ENCODE results near the gene C1QTNF9. TPM values are rescaled to one million over a fixed set of nuclear protein-coding genes. Genes with fewer than 3 reads are reported as not detected.
A peak's percentile ranks its signal among the peaks of the same experiment; 100 is the strongest.
"Not testable (repeated sequence)": the region's sequence is repeated elsewhere in the genome, so short reads cannot be mapped to it uniquely, and the experiment has no call there.

C1QTNF9 gene
- total RNA-seq, 1 donor from 2014 or later: 0.18 TPM

DNA sequence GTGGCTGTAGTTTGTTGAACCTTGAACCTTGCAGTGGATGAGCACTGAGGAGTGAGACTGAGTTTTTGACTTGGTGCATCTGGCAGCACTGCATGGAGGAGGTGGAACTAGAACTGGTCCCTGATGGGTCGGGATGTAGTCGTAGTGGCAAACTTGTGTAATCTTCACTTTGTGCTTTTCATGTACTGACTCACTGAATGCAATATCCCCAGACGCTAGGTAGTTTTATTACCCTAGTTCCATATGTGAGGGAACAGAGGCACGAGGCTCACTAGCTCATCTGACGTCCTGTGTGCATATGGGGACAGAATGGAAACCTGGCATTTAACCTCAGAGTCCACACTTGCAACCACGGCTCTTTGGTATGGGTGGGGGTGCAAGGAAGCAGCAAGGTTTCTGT lies 10.3 kb downstream of the C1QTNF9 start:
- not testable (repeated sequence) for ATAC-seq; DNase-seq (ENCODE audit: low spot score)

DNA sequence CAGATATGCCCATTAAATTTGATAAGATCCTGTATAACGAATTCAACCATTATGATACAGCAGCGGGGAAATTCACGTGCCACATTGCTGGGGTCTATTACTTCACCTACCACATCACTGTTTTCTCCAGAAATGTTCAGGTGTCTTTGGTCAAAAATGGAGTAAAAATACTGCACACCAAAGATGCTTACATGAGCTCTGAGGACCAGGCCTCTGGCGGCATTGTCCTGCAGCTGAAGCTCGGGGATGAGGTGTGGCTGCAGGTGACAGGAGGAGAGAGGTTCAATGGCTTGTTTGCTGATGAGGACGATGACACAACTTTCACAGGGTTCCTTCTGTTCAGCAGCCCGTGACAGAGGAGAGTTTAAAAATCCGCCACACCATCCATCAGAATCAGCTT lies 12.0 kb downstream of the C1QTNF9 start:
- not testable (repeated sequence) for DNase-seq (ENCODE audit: low spot score); ATAC-seq

DNA sequence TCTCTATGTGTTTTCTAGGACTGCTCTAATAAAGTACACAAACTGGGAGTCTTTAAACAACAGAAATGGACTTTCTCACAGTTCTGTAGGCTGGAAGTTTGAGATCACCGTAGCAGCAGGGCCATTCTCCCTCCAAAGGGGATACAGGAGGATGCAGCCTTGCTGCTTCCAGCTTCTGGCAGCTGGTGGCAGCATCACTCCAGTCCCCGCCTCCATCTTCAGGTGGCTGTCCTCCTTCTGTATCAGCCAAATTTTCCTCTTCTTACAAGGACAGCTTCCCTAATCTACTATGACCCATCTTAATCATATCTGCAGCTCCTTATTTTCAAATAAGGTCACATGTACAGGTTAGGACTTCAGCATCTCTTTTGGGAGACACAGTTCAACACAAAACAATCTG lies 13.1 kb downstream of the C1QTNF9 start:
- not testable (repeated sequence) for DNase-seq (ENCODE audit: low spot score)
- peak; percentile 74 for ATAC-seq

DNA sequence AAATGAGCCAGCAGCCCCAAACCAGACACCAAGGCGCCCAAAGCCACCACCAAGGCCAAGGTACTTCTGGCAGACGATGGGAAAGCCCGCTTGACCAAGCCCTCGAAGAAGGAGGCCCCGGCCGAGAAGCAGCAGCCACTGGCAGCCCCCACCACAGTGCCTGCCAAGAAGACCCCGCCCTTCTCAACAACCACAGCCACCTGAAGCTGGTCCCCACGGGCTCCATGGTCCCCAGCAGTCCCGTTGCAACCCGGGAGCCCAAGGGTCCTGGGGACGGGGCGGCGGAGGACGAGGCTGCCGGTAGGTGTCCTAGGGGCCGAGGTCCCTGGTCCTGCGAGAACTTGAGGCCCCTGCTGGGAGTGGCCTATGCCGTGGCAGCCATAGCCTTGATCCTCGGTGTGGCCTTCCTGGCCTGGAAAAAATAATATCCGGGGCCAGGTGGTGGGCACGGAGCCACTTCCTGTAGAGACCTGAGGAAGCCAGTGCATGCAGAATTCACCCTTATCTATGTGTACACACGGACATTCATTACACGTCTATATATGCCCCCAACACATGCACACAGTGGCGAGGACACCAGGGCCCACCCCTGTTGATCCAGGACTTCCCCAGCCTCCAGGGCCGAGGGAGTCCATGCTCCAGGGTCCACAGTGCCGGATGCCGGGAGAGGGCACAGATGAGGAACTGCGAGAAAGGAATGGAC lies 13.8 kb downstream of the C1QTNF9 start:
- no peak for DNase-seq (ENCODE audit: low spot score)

DNA sequence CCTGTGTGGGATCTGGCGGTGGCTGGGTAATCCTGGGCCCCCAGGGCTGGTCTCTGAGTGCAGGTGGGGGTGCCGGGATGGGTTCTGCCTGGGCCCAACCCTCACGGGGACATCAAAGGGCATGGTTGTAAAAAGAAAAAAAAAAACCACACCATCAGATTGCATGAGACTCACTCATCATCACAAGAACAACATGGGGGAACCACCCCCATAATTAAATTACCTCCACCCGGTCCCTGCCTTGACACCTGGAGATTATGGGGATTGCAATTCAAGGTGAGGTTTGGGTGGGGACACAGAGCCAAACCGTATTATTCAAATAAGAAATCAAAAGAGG lies 14.3 kb downstream of the C1QTNF9 start:
- ATAC-seq (no peak), DNase-seq (ENCODE audit: low spot score) (no peak)

More for the DNA sequence above, 13.8 kb downstream of the C1QTNF9 start:
- no peak for ATAC-seq

DNA sequence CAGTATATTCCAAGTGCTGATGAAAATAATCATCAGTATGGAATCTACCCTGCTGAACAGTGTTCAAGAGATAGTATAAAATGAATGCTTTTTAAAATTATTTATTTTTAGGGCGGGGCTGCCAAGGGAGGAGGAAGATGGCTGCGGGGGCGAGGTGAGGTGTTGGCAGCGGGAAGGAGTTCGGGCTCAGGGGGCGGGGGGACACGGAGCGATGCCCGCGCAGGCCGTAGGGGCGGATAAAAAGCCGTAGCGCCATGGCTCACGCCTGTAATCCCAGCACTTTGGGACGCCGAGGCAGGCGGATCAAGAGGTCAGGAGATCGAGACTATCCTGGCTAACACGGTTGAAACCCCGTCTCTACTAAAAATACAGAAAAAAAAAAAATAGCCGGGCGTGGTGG lies 18.2 kb downstream of the C1QTNF9 start:
- ATAC-seq; DNase-seq (ENCODE audit: low spot score): not testable (repeated sequence)

DNA sequence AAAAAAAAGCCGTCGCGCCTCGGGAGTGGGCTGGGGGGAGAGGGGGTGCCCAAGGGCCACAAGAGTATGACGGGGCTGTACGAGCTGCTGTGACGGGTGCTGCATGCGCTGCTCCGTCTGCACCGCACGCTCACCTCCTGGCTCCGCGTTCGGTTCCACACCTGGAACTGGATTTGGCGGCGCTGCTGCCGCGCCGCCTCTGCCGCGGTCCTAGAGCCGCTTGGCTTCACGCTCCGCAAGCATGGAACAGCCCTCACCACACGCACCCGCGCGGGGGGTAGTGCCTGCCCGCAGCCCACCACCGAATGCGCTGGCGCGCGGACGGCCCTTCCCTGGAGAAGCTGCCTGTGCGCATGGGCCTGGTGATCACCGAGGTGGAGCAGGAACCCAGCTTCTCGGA lies 18.8 kb downstream of the C1QTNF9 start:
- ATAC-seq (peak; percentile 21), DNase-seq (ENCODE audit: low spot score) (no peak)

DNA sequence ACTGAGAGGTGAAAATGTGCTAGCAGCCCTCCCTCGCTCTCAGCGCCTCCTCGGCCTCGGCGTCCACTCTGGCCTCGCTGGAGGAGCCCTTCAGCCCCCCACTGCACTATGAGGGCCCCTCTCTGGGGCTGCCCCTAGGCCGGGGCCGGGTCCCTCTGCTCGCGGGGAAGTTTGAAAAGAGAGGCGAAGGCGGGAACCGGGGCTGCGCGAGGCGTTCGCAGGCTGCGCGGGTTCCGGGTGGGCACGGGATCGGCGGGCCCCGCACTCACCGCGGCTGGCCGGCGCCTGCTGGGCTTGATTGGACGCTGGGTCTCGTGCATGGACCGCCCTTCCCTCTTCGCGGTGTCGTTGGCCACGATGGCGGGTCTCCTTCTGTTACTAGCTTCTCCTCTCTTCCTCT lies 29.3 kb downstream of the C1QTNF9 start:
- DNase-seq (ENCODE audit: low spot score): no peak
- ATAC-seq: no peak

DNA sequence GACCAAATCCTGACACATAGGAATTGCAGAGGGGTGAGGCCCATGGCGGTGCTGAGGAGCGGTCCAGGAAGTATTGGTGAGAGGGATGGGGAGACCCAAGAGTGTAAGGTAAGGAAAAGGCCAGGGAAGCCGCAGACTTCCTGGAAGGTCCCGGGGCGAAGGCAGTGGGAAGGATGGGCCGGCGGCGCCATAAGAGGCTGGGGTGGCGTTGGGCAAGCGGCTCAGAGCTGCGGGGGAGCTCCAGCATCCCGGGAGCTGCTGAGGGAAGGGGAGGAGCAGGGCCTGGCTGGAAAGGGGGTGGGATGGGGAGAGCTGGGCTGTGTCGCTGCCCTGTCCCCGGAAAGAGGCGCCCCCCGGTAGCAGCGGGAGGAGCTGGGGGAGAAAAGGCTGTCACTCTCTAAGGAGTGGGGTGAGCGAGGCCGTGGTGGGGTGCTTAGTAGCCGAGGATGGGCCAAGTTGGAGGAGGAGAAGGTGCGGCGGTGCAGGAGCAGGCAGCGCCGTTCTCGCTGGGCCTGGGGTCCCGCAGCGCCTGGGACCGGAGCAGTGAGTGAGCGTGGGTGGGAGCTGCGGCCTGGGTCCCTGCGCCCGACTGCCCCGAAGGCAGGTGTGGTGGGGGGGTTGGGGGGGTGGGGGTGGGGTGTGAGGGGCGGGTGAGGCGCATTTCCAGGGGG lies 30.7 kb downstream of the C1QTNF9 start:
- DNase-seq (ENCODE audit: low spot score) (no peak), ATAC-seq (no peak)

DNA sequence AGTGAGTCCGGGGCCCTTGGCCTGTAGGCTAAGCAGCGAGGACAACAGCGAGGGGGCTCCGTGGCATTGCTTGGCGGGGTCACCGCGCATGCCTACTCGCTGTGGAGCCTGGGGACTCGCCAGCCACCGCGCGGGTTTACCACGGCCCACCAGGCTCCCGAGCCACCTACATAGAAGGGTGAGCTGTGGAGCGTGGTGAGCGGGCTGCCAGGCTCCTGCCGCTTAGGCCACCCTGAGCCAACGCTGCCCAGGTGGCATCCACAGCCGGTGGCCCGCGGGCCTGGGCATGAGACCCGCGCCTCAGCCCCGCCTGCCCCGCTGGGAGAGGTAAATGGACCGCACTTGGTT lies 31.2 kb downstream of the C1QTNF9 start:
- no peak for ATAC-seq
- DNase-seq (ENCODE audit: low spot score): no peak

DNA sequence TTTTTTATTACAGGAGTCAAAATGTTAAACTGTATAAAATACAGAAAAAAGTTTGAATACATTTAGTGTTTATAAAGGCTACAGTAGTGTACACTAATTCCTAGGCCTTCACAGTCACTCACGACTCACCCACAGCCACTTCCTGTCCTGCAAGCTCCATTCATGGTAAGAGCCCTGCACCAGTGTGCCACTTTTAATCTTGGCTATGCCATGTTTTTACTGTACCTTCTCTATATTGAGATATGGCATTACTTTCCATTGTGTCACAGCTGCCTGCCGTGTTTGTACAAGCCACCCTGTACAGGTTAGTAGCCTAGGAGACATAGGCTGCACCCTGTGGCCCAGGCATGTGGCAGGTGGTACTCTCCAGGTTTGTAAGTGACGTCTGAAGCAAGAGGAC lies 32.1 kb downstream of the C1QTNF9 start:
- no peak for ATAC-seq
- no peak for DNase-seq (ENCODE audit: low spot score)

DNA sequence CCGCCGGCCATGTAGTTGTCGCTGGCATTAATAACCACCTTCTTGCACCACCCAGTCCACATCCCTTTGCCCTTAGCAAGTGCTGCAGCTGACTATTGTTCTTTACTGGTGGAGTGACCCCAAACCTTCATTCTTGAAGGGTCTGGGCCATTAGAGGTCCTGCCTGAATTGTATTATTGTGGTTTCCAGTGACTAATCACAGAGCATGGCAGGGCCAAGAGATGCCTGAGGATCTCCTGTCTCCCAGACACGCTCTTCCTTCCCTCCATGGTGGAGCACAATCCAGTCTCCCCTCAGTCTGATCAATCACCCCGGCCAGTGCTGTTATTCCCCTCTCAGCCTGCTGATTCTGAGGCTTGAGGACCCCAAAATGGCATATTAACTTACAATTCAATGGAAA lies 39.0 kb downstream of the C1QTNF9 start:
- no peak for ATAC-seq

DNA sequence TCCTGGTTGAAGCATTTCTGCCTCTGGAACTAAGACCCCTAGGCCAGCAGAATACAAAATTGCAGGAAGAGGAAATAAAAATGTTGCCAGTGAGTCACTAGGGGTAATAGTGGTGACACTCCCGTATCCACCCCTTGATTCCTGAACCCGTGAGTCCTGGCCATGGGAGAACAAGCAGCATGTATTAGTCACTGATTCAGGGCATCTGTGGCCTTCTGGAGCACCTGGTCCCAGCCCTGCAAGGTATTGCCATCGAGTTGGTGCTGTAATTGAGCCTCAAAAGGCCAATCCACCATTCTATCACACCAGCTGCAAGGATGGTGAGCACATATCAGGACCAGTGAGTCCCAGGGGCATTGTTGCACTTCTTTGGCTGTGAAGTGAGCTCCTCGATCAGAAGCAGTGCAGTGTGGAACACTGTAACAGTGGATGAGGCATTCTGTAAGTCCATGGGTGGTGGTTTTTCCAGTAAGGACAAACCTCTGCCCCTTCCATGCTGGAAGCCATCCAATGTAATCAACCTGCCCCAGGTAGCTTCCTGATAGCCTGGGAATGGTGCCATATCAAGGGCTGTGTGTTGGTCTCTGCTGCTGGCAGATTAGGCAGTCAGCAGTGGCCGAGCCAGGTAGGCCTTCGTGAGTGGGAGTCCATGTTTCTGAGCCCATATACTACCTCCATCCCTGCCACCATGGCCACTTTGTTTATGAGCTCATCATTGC lies 39.6 kb downstream of the C1QTNF9 start:
- ATAC-seq: peak; percentile 98
- peak; percentile 84 for DNase-seq (ENCODE audit: low spot score)

More for the DNA sequence above, 39.0 kb downstream of the C1QTNF9 start:
- no peak for DNase-seq (ENCODE audit: low spot score)

DNA sequence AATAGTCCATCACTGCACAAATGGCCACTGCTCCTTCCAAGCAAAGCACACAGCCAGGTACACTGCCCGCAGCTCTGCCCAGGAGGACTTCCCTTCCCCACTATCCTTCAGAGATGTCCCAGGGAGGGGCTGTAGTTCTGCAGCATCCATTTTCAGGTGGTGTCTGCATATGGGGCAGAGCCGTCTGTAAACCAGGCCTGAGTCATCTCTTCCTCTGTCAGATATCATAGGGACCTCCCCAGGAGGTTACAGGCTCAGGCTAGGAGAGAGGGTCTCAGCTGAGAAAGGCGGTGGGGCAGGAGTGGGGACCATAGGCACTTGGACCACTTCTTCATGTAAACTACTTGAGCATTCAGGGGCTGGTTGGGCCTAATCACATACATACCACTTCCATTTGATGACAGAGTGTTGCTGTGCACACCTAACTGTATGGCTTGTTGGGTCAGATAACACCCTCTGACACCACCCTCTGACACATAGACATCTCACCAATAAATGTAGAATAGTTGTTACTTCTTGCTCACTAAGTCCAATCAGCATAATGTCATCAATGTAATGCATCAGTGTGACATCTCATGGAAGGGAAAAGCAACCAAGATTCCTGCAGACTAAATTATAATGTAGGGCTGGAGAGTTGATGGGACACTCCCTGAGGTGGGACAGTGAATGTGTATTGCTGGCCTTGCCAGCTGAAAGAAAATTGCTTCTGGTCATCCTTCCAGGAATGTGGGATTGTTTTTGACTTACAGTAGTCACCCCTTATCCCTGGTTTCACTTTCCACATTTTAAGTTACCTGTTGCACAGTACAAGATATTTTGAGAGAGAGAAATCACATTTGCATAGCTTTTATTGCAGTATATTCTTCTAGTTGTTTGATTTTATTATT lies 40.6 kb downstream of the C1QTNF9 start:
- ATAC-seq; DNase-seq (ENCODE audit: low spot score): not testable (repeated sequence)

DNA sequence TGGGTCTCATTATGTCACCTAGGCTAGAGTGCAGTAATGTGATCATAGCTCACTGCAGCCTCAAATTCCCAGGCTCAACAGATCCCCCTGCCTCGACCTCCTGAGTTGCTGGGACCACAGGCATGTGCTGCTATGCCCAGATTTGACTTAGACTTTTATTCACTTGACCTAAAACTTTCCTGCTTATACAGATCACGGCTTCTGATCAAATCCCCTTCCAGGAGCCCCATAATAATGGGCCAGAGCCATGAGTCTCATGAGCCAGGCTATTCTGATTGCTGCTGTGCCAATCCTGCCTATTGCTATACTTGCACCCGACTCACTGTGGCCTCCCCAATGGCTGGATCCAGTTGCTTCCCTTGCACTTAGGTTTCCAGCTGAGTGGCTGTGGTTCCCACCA lies 42.0 kb downstream of the C1QTNF9 start:
- no peak for DNase-seq (ENCODE audit: low spot score)
- no peak for ATAC-seq

DNA sequence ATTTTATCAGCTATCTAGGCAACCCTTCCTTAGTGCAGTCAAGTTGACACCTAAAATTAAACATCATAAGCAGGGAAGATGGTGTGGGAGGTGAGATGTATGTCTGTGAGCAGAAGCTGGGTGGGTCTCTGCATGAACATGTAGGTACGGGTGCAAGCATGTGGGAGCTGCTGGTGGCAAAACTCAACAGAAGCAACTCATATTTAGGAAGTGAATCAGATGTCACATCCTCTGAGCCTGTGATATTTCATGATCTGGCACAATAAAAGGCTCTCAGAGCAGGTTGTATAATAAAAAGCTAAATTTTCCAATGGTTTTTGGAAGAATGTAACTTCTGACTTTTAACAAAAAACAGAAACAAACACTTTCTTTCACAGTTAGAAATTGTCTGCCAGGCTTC lies 44.4 kb downstream of the C1QTNF9 start:
- ATAC-seq (no peak), DNase-seq (ENCODE audit: low spot score) (no peak)

DNA sequence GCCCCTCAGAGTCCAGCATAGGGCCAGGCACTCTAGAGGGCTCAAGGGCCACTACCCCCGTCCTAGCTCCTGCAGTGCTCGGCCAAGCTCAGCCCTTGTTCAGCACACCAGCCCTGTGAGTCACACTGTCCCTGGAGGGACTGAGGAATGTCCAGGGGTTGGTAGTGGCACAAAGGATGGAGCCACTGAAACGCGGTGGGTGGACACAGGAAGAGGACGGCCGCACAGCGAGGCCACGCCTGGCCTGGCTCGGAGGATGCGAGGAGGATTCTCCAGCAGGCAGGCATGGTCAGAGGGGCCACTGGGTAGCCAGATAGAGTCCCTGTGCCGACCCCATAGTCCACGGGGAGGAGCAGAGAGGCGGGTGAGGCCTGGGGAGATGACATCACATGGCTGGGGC lies 45.7 kb downstream of the C1QTNF9 start:
- ATAC-seq (no peak), DNase-seq (ENCODE audit: low spot score) (no peak)

DNA sequence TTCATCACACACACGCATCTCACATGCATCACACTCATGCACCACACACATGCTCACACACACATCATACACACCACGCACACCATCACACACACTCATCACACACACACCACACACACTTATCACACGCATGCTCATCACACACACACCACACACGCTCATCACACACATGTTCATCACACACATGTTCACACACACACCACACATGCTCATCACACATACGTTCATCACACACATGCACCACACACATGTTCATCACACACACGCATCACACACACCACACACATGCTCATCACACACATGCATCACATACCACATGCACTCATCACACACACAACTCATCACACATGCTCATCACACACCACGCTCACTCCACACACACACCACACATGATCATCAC lies 46.9 kb downstream of the C1QTNF9 start:
- no peak for DNase-seq (ENCODE audit: low spot score)
- no peak for ATAC-seq

DNA sequence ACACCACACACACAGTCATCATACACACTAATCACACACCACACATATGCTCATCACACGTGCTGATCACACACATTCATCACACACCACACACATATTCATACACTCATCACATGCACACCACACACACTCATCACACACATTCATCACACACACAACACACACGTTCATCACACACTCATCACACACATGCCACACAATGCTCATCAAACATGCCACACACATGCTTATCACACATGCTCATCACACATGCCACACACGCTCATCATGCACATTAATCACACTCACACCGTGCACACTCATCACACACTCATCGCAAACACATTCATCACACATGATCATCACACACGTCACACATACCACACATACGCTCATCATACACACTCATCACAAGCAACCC lies 47.5 kb downstream of the C1QTNF9 start:
- ATAC-seq (no peak), DNase-seq (ENCODE audit: low spot score) (no peak)

DNA sequence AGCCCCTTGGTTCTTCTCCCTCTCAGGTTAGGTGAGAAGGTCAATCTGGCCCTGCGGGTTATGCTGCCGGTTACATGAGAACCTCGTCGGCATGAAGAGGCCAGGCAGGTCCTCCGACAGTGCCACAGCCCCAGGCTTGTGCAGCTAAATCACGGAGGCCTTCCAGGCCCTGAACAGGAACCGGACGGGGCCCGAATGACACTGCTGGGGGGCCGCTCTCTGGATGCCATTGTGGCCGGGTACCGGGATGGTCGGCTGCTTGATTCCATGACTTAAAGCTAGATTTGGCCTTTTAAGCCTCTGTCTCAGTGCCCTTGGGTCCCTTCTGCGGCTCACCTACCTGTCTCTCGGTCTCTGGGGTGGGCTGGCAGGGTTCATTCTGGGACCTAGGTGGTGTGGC lies 48.4 kb downstream of the C1QTNF9 start:
- ATAC-seq: no peak

DNA sequence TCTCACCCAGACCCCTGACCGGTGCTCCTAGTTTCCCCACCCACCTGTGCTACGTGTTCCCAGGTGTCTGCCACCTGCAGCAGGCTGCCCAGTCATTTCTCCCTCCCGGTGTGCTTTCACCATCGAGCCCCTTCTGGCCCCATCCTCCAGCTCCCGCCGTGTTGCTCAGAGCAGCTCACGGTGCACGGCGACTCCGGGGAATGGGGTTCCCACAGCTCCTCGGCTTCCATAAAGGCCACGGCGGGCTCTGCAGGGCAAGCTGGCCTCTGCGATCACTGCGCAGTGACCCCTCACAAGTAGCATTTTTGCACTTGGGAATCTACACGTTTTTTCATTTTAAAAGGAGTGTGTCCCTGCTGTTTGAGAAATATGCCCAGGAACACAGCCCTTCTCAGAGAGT lies 49.5 kb downstream of the C1QTNF9 start:
- not testable (repeated sequence) for ATAC-seq; DNase-seq (ENCODE audit: low spot score)

More for the DNA sequence above, 48.4 kb downstream of the C1QTNF9 start:
- DNase-seq (ENCODE audit: low spot score): no peak

Measured in left lobe of liver (tissue), 2 donors.